HG03378 (cell line): ENCODE measurements around the gene PPFIA4.
A peak's percentile ranks its signal among the peaks of the same experiment; 100 is the strongest.
"Not testable (repeated sequence)": the region's sequence is repeated elsewhere in the genome, so short reads cannot be mapped to it uniquely, and the experiment has no call there.

ENCODE experiments used
- ATAC-seq: cut with Tn5 transposase; IDR thresholded peaks from one replicate; pipeline ENCODE4 v1.9.1; 2021; ENCODE audit warnings: mild to moderate bottlenecking, moderate library complexity; ENCODE audit not compliant: unreplicated experiment

The PPFIA4 gene

DNA sequence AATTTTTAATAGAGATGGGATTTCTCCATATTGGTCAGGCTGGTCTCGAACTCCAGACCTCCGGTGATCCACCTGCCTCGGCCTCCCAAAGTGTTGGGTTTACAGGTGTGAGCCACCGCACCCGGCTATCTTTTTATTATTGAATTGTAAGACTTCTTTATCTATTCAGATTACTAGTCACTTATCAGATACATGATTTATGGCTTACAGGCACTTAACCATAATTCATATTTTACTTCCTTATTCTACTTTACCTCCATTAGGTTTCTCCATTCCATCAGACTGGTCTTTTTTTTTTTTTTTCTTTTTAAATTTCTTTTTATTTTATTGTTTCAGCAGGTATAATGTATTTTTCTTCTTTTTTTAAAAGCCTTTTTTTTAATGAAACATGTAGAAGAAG is 14.7 kb upstream of the PPFIA4 start:
- no peak for ATAC-seq

GRCh38 chr1:203017061-203017460 is 9.2 kb upstream of the PPFIA4 start:
- ATAC-seq: no peak

GRCh38 chr1:203017692-203018091 is 8.6 kb upstream of the PPFIA4 start:
- no peak for ATAC-seq

DNA sequence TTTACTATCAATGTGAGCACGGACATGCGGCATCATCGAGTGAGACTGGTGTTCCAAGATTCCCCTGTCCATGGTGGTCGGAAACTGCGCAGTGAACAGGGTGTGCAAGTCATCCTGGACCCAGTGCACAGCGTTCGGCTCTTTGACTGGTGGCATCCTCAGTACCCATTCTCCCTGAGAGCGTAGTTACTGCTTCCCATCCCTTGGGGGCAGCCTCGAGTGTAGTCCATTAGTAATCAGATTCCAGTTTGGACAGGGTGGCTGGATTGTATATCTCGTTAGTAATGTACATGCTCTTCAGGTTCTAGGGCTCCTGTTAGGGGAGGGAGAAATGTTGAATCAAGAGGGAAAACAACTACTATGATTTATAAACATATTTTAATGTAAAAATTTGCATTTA is 3.4 kb upstream of the PPFIA4 start:
- not testable (repeated sequence) for ATAC-seq

DNA sequence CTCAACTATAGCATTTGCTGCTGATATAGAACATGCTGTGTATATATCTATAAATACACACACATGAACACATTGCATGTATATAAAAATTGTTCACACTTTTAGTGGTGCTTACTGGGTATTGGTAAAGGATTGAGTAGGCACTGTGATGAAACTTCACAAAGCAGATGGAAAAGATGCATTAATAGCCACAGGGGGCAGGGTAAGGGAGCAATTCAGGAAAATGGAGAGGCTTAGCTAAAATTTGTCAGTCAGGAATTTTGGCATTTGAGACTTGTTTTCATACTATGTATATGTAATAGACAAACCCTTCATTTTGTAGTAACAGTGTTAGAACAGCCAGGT is 633 bp upstream of the PPFIA4 start:
- ATAC-seq: no peak

- peak; percentile 34 for ATAC-seq
Measured at GRCh38 chr1:203026666-203027663, 674 bp downstream of the PPFIA4 start.

- no peak for ATAC-seq
Measured at GRCh38 chr1:203028067-203028783, 1.9 kb downstream of the PPFIA4 start.

- no peak for ATAC-seq
Measured at GRCh38 chr1:203028784-203029553, 2.7 kb downstream of the PPFIA4 start.

GRCh38 chr1:203031467-203031866 is 5.2 kb downstream of the PPFIA4 start:
- ATAC-seq: no peak

DNA sequence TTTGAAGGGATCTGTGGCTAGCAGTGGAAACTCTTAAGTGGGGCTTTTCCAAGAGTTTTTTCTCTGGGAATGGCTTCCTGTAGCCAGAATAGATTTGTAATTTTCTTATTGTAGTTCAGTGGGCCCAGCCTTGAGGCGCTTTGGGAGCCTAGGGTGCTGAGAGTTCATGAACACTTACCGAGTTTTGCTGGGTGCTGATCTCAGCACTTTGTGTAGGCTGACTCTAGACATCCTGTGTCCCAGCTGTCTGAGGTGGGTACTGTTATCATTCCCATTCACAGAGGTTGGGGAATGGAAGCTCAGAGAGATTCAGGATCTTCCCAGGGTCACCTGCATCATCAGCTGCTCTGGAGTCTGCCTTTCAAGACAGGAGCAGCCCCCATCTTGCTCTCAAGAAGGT is 7.0 kb downstream of the PPFIA4 start:
- no peak for ATAC-seq

DNA sequence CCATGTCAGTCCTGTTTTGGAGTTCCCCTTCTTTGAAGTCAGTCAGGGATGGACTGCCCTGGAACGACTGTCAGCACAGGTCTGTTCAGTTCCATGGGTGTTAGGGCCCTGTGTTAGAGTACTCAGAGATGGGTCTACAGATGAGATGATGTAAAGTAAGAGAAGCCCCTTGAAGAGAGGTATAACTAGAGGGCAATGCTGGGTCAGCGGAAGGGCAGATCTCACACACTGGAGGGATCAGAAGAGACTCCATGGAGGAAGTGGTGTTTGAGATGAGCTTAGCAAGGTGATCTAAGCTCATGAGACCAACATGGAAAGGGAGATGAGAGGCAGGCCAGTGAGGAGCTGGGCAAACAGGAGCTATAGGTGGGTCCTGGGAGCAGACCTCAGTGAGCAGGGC is 7.6 kb downstream of the PPFIA4 start:
- ATAC-seq: no peak

DNA sequence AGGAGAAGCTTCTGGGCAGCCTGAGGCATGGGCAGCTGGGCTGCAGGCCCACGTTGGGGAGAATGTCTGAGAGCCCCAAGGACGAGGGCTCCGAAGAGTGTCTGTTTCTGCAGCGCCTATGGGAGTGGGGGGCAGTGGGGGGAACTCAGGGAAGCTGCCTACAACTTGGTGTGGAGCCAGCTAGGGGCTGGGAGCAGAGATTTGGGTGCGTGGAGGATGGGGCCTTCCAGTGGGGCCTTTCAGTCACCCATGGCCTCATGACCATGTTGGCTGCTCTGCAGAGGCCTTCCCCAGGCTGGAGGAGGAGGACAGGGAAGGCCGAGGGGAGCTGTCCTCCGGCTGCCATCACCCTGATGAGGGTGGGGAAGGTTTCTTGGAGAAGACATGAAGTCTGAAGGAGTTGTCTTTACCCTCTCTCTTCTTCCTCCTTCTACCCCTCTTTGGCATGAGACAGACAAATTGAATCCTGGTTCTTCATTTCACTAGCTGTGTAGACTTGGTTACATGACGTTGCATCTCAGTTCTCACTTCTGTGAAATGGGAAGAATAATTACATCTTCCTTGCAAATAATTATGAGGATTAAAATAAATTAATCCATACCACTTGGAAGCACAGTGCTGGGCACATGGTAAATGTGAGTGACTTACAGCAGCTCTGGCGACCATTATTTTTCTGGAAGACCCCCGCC is 8.3 kb downstream of the PPFIA4 start:
- ATAC-seq: no peak

- no peak for ATAC-seq
Measured at GRCh38 chr1:203035111-203036000, 9.1 kb downstream of the PPFIA4 start.

- no peak for ATAC-seq
Measured at GRCh38 chr1:203036135-203036534, 9.8 kb downstream of the PPFIA4 start.

DNA sequence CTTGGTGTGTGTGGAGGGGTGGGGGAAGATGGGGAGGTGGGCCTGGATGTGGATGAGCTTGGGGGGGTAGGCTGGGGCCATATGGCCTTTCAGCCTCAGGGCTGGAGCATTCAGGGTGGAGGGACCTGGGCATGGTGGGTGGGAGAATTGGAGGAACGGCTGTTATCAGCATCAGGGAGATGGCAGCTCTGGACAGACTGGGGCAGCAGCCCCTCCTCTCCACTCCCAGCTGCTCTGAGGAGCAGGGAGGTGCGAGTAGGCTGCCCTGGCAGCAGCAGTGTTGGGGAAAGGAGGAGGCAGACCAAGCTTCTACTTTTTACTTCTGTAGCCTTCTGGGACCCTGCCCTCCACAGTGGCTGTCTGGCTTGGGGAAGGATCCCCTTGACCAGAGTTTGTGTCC is 10.2 kb downstream of the PPFIA4 start:
- no peak for ATAC-seq

DNA sequence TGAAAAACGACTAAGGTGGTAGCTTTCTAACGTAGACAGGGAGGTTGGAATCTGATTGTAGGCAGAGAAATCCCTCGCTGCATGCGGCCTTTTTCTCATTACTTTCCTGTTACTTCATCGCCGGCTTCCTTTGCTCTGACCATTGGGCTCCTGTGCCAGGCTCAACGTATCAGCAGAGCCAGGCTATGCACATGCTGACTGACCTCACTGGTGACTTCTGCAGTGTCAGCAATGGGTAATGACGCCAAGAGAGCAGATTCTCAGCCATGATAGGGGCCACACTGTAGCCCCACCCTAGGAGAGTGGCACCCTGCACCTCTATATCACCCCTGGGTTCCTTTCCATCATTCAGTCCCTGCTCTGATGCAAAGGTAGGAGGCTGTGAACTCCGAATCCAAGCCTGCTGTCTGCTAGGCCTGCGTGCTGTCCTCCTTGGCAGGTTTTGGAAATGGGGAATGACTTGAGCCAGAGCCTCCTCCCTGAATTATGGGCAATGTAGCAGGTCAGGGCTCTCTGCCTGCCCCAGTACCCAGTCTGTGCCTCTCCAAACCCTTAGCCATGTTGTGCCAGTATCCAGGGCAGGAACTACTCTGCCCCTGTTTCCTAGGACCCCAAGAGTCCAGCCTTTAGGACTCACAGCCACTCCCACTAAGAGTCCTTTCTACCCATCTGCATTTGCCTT is 11.4 kb downstream of the PPFIA4 start:
- ATAC-seq: no peak

GRCh38 chr1:203038217-203038741 is 12.0 kb downstream of the PPFIA4 start:
- peak; percentile 66 for ATAC-seq

DNA sequence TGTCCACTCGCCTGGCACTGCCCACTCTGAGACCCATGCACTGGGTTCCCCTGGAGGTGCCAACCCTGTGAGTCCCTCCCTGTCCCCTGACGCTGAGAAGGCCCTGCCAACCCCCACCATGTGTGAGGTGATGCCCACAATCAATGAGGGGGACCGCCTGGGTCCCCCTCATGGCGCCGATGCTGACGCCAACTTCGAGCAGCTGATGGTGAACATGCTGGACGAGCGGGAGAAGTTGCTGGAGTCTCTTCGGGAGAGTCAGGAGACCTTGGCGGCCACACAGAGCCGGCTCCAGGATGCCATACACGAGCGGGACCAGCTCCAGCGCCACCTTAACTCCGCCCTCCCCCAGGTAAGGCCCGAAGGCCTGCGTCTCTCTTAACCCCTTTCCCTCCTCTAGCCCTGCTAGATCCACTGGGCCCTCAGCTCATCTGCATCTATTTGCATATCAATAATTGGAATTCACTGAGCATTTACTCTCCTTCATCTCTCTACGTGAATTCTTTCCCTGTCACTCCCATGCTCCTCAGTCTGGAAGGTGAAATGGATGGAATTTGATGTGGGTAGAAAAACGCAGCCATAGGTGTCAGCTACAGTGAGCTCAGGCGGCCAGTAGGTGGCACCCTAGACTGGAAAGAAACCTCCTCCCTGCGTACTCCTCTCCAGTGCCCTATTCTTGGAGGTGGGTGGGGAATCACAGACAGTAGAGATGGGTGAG is 12.8 kb downstream of the PPFIA4 start:
- no peak for ATAC-seq
